ENCODE data around the gene SLC35F4.

SLC35F4 gene

GRCh38 chr14:57652769-57653168 is 213.1 kb downstream of the SLC35F4 start:
- TF ChIP-seq CTCF (IDR thresholded peaks at IDR 0.05; ENCODE audit: control insufficient read depth, insufficient read depth, low read depth, low read length, missing control alignments) = no peak
- no peak for DNase-seq (ENCODE audit: low read depth)
- H3K4me3 ChIP-seq (ENCODE audit: control insufficient read depth, low read depth, low read length) = no peak overlapping the region

- no peak for DNase-seq (ENCODE audit: low read depth)
- no peak overlapping the region for H3K4me3 ChIP-seq (ENCODE audit: control insufficient read depth, low read depth, low read length)
- TF ChIP-seq CTCF (IDR thresholded peaks at IDR 0.05; ENCODE audit: control insufficient read depth, insufficient read depth, low read depth, low read length, missing control alignments) = no peak
Observed at GRCh38 chr14:57641776-57642175, 224.1 kb downstream of the SLC35F4 start.

GRCh38 chr14:57640036-57640435 is 225.9 kb downstream of the SLC35F4 start:
- no peak overlapping the region for H3K4me3 ChIP-seq (ENCODE audit: control insufficient read depth, low read depth, low read length)
- no peak for DNase-seq (ENCODE audit: low read depth)
- no peak for TF ChIP-seq CTCF (IDR thresholded peaks at IDR 0.05; ENCODE audit: control insufficient read depth, insufficient read depth, low read depth, low read length, missing control alignments)

GRCh38 chr14:57637901-57638300 is 228.0 kb downstream of the SLC35F4 start:
- TF ChIP-seq CTCF (IDR thresholded peaks at IDR 0.05; ENCODE audit: control insufficient read depth, insufficient read depth, low read depth, low read length, missing control alignments) = no peak
- H3K4me3 ChIP-seq (ENCODE audit: control insufficient read depth, low read depth, low read length) = no peak overlapping the region

GRCh38 chr14:57634335-57634734 is 231.6 kb downstream of the SLC35F4 start:
- no peak for DNase-seq (ENCODE audit: low read depth)
- TF ChIP-seq CTCF (IDR thresholded peaks at IDR 0.05; ENCODE audit: control insufficient read depth, insufficient read depth, low read depth, low read length, missing control alignments) = no peak

More at GRCh38 chr14:57637901-57638300, 228.0 kb downstream of the SLC35F4 start:
- DNase-seq (ENCODE audit: low read depth) = no peak

GRCh38 chr14:57632649-57633048 is 233.2 kb downstream of the SLC35F4 start:
- DNase-seq (ENCODE audit: low read depth) = no peak
- TF ChIP-seq CTCF (IDR thresholded peaks at IDR 0.05; ENCODE audit: control insufficient read depth, insufficient read depth, low read depth, low read length, missing control alignments) = no peak
- H3K4me3 ChIP-seq (ENCODE audit: control insufficient read depth, low read depth, low read length) = no peak overlapping the region

More at GRCh38 chr14:57634335-57634734, 231.6 kb downstream of the SLC35F4 start:
- H3K4me3 ChIP-seq (ENCODE audit: control insufficient read depth, low read depth, low read length) = no peak overlapping the region

GRCh38 chr14:57617510-57617909 is 248.4 kb downstream of the SLC35F4 start:
- no peak for DNase-seq (ENCODE audit: low read depth)
- no peak overlapping the region for H3K4me3 ChIP-seq (ENCODE audit: control insufficient read depth, low read depth, low read length)
- TF ChIP-seq CTCF (IDR thresholded peaks at IDR 0.05; ENCODE audit: control insufficient read depth, insufficient read depth, low read depth, low read length, missing control alignments) = no peak

All from AG09309 (cell line).